Psoas muscle (tissue), 8 donors: ENCODE measurements around the gene AIG1. TPM values are rescaled to one million over a fixed set of nuclear protein-coding genes. Genes with fewer than 3 reads are reported as not detected.

Experiments used
- ATAC-seq, 4 donors: fragments of 200-7000 bp; cut with Tn5 transposase; one replicate each; pipeline ENCODE4 v1.9.1; 2020; ENCODE audit warnings: moderate library complexity in 3 of 4, mild to moderate bottlenecking in 2 of 4
- DNase-seq, 2 donors: peaks; one replicate each; pipeline ENCODE4 v3.0.0-alpha.2; 2020
- H3K27ac ChIP-seq: fragments of 200-600 bp; one replicate; pipeline ENCODE4 v1.8.0; 2022
- H3K27me3 ChIP-seq, 3 donors: fragments of 200-600 bp in 1 of 3; one replicate each; pipeline versions ENCODE4 v1.6.1 to v1.8.0; 2013 to 2022; ENCODE audit warnings: low read length in 2 of 3, mild to moderate bottlenecking in 2 of 3, moderate library complexity in 1 of 3; ENCODE audit not compliant: insufficient read depth in 3 of 3
- H3K36me3 ChIP-seq, 2 donors: fragments of 200-600 bp in 1 of 2; one replicate each; pipeline versions ENCODE4 v1.6.1 to v1.8.0; 2013 to 2022; ENCODE audit warnings: low read depth in 1 of 2, mild to moderate bottlenecking in 1 of 2, moderate library complexity in 1 of 2; ENCODE audit not compliant: insufficient read depth in 1 of 2
- H3K4me1 ChIP-seq: fragments of 200-600 bp; one replicate; pipeline ENCODE4 v1.8.0; 2022
- H3K4me3 ChIP-seq: fragments of 200-600 bp; one replicate; pipeline ENCODE4 v1.8.0; 2022; ENCODE audit warnings: mild to moderate bottlenecking
- H3K9me3 ChIP-seq: fragments of 200-600 bp; one replicate; pipeline ENCODE4 v1.8.0; 2022
- WGBS, 3 donors: extraction: QIAGEN DNeasy Blood & Tissue Kit; methylation state at CpG; one replicate each; pipeline versions ENCODE4 v1.1.6 to v1.1.7; 2013; 5-methylcytosine and 5-hydroxymethylcytosine counted together
- intact Hi-C, 2 donors: fragments of 100-400 bp; cut with DNase I; formaldehyde crosslinking; loops; one replicate each; pipeline versions ENCODE4 v1.11.0 to v1.14.2; 2022
- polyA plus RNA-seq, 3 donors: library from polyadenylated mRNA; stranded (reverse); fragments of 200-250 nt; gene quantifications; one replicate each; pipeline ENCODE4 v1.2.3, GENCODE V29; 2013
- total RNA-seq, 4 donors: library from RNA; stranded (reverse); fragmentation: NEBNext Ultra II Directional in 2 of 4; extraction: Animal tissue kit (Norgen Biotek cat#: 25700) in 2 of 4; gene quantifications; one replicate each; pipeline versions ENCODE4 v1.2.1 to v1.2.4, GENCODE V29; 2021 to 2023
- TF ChIP-seq, protein P1 (sequence below): fragments of 200-600 bp; IDR thresholded peaks from one replicate; pipeline ENCODE4 v1.8.0; 2022; ENCODE audit warnings: antibody characterized with exemption
- donor health status: healthy with polysubstance abuse.
- donor health status: DM: no; HTN: no; CAD: no; lungs with moderate emphysema.
- donor health status: Bipolar disorder and iron deficiency.
- donor health status: healthy.
- donor health status: DM: yes; HTN: yes; CAD: no.
- donor health status: DM: no; HTN: no; CAD: no.
- donor health status: DM: no; HTN: no; CAD: no.
- donor health status: DM: yes; HTN: yes; CAD: no.

The AIG1 gene
- total and polyA plus RNA-seq, 7 donors = 4.0 to 24.6 (median 5.8) TPM

GRCh38 chr6:143233554-143234285, 173.0 kb downstream of the AIG1 start:
- Histone ChIP-seq H3K36me3 (no peaks in the 10 kb centered on the region), H3K9me3 (no peaks in the 10 kb centered on the region), H3K4me1 (peaks cover 4% of the 10 kb centered on the region), H3K27me3 (no peaks in the 10 kb centered on the region), H3K4me3 (no peak overlapping the region), H3K27ac (no peak overlapping the region)
- DNase-seq (no peak), ATAC-seq (no peak)
- intact Hi-C loops = loop anchor here in 1 of 2 donors (10.0 kb wide), 2 partner anchors 179 to 539 kb away; no protein-coding TSS in a partner anchor
- TF ChIP-seq, protein P1, sequence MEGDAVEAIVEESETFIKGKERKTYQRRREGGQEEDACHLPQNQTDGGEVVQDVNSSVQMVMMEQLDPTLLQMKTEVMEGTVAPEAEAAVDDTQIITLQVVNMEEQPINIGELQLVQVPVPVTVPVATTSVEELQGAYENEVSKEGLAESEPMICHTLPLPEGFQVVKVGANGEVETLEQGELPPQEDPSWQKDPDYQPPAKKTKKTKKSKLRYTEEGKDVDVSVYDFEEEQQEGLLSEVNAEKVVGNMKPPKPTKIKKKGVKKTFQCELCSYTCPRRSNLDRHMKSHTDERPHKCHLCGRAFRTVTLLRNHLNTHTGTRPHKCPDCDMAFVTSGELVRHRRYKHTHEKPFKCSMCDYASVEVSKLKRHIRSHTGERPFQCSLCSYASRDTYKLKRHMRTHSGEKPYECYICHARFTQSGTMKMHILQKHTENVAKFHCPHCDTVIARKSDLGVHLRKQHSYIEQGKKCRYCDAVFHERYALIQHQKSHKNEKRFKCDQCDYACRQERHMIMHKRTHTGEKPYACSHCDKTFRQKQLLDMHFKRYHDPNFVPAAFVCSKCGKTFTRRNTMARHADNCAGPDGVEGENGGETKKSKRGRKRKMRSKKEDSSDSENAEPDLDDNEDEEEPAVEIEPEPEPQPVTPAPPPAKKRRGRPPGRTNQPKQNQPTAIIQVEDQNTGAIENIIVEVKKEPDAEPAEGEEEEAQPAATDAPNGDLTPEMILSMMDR = no peak
- WGBS, 3 donors = 55 to 57% (median 55%) methylated on average over 8 of the region's 8 CpGs

DNA sequence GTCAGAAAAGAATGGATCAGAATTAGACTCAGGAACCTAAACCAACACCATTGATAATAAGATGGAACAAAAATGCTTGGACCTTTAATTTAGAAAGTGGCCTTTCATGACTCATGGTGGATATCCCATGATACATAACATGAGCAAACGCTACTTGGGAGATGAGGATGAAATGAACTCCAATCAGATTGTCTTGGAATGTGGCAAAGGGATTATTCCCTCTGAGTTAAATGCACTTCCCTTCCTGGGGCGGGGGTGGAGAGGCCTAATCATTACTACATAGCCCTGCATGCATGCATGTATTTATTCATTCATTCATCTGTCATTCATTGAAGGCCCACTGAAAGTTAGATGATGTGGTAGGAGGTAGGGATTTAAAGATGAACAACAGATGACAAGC, 174.0 kb downstream of the AIG1 start:
- H3K9me3 ChIP-seq = no peaks in the 10 kb centered on the region
- H3K27me3 ChIP-seq = no peaks in the 10 kb centered on the region
- no peak overlapping the region for H3K4me3 ChIP-seq
- 86 to 93% (median 88%) methylated on average over 2 of the region's 2 CpGs for WGBS, 3 donors
- intact Hi-C loops = loop anchor here in 1 of 2 donors (10.0 kb wide), 2 partner anchors 180 to 540 kb away; no protein-coding TSS in a partner anchor
- peaks cover 4% of the 10 kb centered on the region for H3K4me1 ChIP-seq
- no peak for DNase-seq
- no peaks in the 10 kb centered on the region for H3K36me3 ChIP-seq
- no peak overlapping the region for H3K27ac ChIP-seq
- TF ChIP-seq, protein P1 = no peak
- no peak for ATAC-seq

- Histone ChIP-seq H3K4me1 (peaks cover 4% of the 10 kb centered on the region), H3K9me3 (no peaks in the 10 kb centered on the region), H3K27ac (peak overlapping the region; percentile 63), H3K36me3 (no peaks in the 10 kb centered on the region), H3K27me3 (no peaks in the 10 kb centered on the region), H3K4me3 (no peak overlapping the region)
- TF ChIP-seq, protein P1 = no peak
- DNase-seq = peak; percentile 63 to 73
- ATAC-seq = peak; percentile 92 to 98 (median 97)
- WGBS, 3 donors = 47 to 58% (median 48%) methylated on average over 16 of the region's 16 CpGs
- intact Hi-C loops = loop anchor here in 1 of 2 donors (2.0 to 10.0 kb wide), 3 partner anchors 75 to 541 kb away; no protein-coding TSS in a partner anchor
Observed at GRCh38 chr6:143236151-143236798, 175.6 kb downstream of the AIG1 start.

- H3K36me3 ChIP-seq = no peaks in the 10 kb centered on the region
- peaks cover 4% of the 10 kb centered on the region for H3K4me1 ChIP-seq
- DNase-seq (no peak), ATAC-seq (no peak)
- H3K9me3 ChIP-seq = no peaks in the 10 kb centered on the region
- no peaks in the 10 kb centered on the region for H3K27me3 ChIP-seq
- no peak overlapping the region for H3K4me3 ChIP-seq
- H3K27ac ChIP-seq = no peak overlapping the region
- intact Hi-C loops = loop anchor here in 1 of 2 donors (10.0 kb wide), 2 partner anchors 184 to 544 kb away; no protein-coding TSS in a partner anchor
- WGBS, 3 donors = 97 to 98% (median 98%) methylated on average over 1 of the region's 1 CpG
- TF ChIP-seq, protein P1 = no peak
Observed at GRCh38 chr6:143238306-143238705, 177.6 kb downstream of the AIG1 start.
